ENCODE data around the gene SYT17. TPM values are rescaled to one million over a fixed set of nuclear protein-coding genes. Genes with fewer than 3 reads are reported as not detected.

The SYT17 gene
- total RNA-seq, 1 experiment from 2014 or later = 10.3 TPM

GRCh38 chr16:19281246-19281645 is 113.2 kb downstream of the SYT17 start:
- Histone ChIP-seq H3K27me3 (ENCODE audit: insufficient read depth, low read length) (no peaks in the 10 kb centered on the region), H3K9ac (ENCODE audit: low read length) (no peak overlapping the region), H3K9me2 (ENCODE audit: insufficient read depth) (no peaks in the 10 kb centered on the region), H3K27ac (ENCODE audit: low read depth, low read length) (no peak overlapping the region), H3K79me2 (ENCODE audit: insufficient read depth, low read length) (no peaks in the 10 kb centered on the region), H3K4me3 (replicated peaks in 1 of 2; ENCODE audit: low read depth in 1 of 2, low read length in 2 of 2) (no peak overlapping the region), H3K9me3 (ENCODE audit: control insufficient read depth in 1 of 2, insufficient read depth in 1 of 2, low read depth in 1 of 2, low read length in 2 of 2) (no peaks in the 10 kb centered on the region), H4K20me1 (ENCODE audit: insufficient read depth) (no peaks in the 10 kb centered on the region), H3K36me3 (ENCODE audit: control insufficient read depth in 1 of 2, insufficient read depth in 2 of 2, low read length in 2 of 2) (no peaks in the 10 kb centered on the region), H2AFZ (ENCODE audit: low read depth, low read length, poor library complexity, severe bottlenecking) (no peak overlapping the region), H3K4me1 (ENCODE audit: control insufficient read depth in 1 of 2, insufficient read depth in 2 of 2, low read length in 2 of 2) (peaks cover 32 to 42% of the 10 kb centered on the region in 2 experiments), H3K4me2 (ENCODE audit: low read length) (no peak overlapping the region)
- DNase-seq (ENCODE audit: low read depth, low spot score) = no peak
- BruUV-seq (replicated peaks) = no TSS peak
- TF ChIP-seq ATF3 (IDR thresholded peaks at IDR 0.05) (no peak), SRF (IDR thresholded peaks at IDR 0.05; ENCODE audit: low read depth) (no peak), JUND (IDR thresholded peaks at IDR 0.05) (no peak)
- intact Hi-C loops (cut with micrococcal nuclease) = no loop called here
- RAD21 ChIA-PET (ENCODE audit: low non-redundant PET in 1 of 2, low total read pairs in 2 of 2, uncharacterized antibody in 2 of 2, unreplicated experiment in 2 of 2) = no interaction called here
- no peak for ATAC-seq
- CTCF ChIA-PET = no interaction called here
- POLR2A ChIA-PET = no interaction called here

GRCh38 chr16:19282101-19282500 is 114.1 kb downstream of the SYT17 start:
- Histone ChIP-seq H3K9me3 (ENCODE audit: control insufficient read depth in 1 of 2, insufficient read depth in 1 of 2, low read depth in 1 of 2, low read length in 2 of 2) (no peaks in the 10 kb centered on the region), H2AFZ (ENCODE audit: low read depth, low read length, poor library complexity, severe bottlenecking) (no peak overlapping the region), H3K4me1 (ENCODE audit: control insufficient read depth in 1 of 2, insufficient read depth in 2 of 2, low read length in 2 of 2) (peaks cover 32 to 42% of the 10 kb centered on the region in 2 experiments), H3K9ac (ENCODE audit: low read length) (no peak overlapping the region), H3K4me3 (replicated peaks in 1 of 2; ENCODE audit: low read depth in 1 of 2, low read length in 2 of 2) (no peak overlapping the region), H3K27ac (ENCODE audit: low read depth, low read length) (no peak overlapping the region), H3K27me3 (ENCODE audit: insufficient read depth, low read length) (no peaks in the 10 kb centered on the region), H3K79me2 (ENCODE audit: insufficient read depth, low read length) (no peaks in the 10 kb centered on the region), H3K36me3 (ENCODE audit: control insufficient read depth in 1 of 2, insufficient read depth in 2 of 2, low read length in 2 of 2) (no peaks in the 10 kb centered on the region), H3K4me2 (ENCODE audit: low read length) (no peak overlapping the region), H3K9me2 (ENCODE audit: insufficient read depth) (no peaks in the 10 kb centered on the region), H4K20me1 (ENCODE audit: insufficient read depth) (no peaks in the 10 kb centered on the region)
- DNase-seq (ENCODE audit: low read depth, low spot score) = no peak
- POLR2A ChIA-PET = no interaction called here
- no peak for ATAC-seq
- RAD21 ChIA-PET (ENCODE audit: low non-redundant PET in 1 of 2, low total read pairs in 2 of 2, uncharacterized antibody in 2 of 2, unreplicated experiment in 2 of 2) = no interaction called here
- intact Hi-C loops (cut with micrococcal nuclease) = no loop called here
- no TSS peak for BruUV-seq (replicated peaks)
- CTCF ChIA-PET = no interaction called here
- TF ChIP-seq CBX3 (IDR thresholded peaks at IDR 0.05; ENCODE audit: low read depth) = no peak
- no peak for TF ChIP-seq POLR2A (IDR thresholded peaks at IDR 0.05; ENCODE audit: borderline replicate concordance, extremely low read depth, insufficient read depth, insufficient read length)
- TF ChIP-seq EZH2 (IDR thresholded peaks at IDR 0.05) = no peak
- no peak for TF ChIP-seq ELF1 (IDR thresholded peaks at IDR 0.05; ENCODE audit: borderline replicate concordance, low read depth)
- no peak for TF ChIP-seq POLR2AphosphoS5 (IDR thresholded peaks at IDR 0.05; ENCODE audit: low read depth, low read length)
- no peak for TF ChIP-seq SRF (IDR thresholded peaks at IDR 0.05; ENCODE audit: low read depth)
- no peak for TF ChIP-seq CEBPB (IDR thresholded peaks at IDR 0.05; ENCODE audit: low read depth)
- no peak for TF ChIP-seq EGR1 (IDR thresholded peaks at IDR 0.05; ENCODE audit: low read depth)
- no peak for TF ChIP-seq ATF3 (IDR thresholded peaks at IDR 0.05)
- no peak for TF ChIP-seq RAD21 (IDR thresholded peaks at IDR 0.05; ENCODE audit: low read depth)
- TF ChIP-seq, protein P1, sequence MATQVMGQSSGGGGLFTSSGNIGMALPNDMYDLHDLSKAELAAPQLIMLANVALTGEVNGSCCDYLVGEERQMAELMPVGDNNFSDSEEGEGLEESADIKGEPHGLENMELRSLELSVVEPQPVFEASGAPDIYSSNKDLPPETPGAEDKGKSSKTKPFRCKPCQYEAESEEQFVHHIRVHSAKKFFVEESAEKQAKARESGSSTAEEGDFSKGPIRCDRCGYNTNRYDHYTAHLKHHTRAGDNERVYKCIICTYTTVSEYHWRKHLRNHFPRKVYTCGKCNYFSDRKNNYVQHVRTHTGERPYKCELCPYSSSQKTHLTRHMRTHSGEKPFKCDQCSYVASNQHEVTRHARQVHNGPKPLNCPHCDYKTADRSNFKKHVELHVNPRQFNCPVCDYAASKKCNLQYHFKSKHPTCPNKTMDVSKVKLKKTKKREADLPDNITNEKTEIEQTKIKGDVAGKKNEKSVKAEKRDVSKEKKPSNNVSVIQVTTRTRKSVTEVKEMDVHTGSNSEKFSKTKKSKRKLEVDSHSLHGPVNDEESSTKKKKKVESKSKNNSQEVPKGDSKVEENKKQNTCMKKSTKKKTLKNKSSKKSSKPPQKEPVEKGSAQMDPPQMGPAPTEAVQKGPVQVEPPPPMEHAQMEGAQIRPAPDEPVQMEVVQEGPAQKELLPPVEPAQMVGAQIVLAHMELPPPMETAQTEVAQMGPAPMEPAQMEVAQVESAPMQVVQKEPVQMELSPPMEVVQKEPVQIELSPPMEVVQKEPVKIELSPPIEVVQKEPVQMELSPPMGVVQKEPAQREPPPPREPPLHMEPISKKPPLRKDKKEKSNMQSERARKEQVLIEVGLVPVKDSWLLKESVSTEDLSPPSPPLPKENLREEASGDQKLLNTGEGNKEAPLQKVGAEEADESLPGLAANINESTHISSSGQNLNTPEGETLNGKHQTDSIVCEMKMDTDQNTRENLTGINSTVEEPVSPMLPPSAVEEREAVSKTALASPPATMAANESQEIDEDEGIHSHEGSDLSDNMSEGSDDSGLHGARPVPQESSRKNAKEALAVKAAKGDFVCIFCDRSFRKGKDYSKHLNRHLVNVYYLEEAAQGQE (IDR thresholded peaks at IDR 0.05; ENCODE audit: low read depth) = no peak
- no peak for TF ChIP-seq TCF7L2 (IDR thresholded peaks at IDR 0.05; ENCODE audit: borderline replicate concordance, extremely low read depth, insufficient read depth, insufficient read length)
- no peak for TF ChIP-seq FOSL1 (IDR thresholded peaks at IDR 0.05; ENCODE audit: low read depth)
- no peak for TF ChIP-seq YY1 (IDR thresholded peaks at IDR 0.05; ENCODE audit: extremely low read depth, insufficient replicate concordance, low read depth, low read length)
- TF ChIP-seq ZBTB33 (IDR thresholded peaks at IDR 0.05; ENCODE audit: extremely low read depth, insufficient replicate concordance, low read length) = no peak
